SU-DHL-6 (cell line): ENCODE measurements around the gene KCNE1.

Source experiments
- H2AFZ ChIP-seq: fragments of 200-600 bp; sonication (generic); 2 replicates; pipeline ENCODE4 v1.6.1; 2014; ENCODE audit warnings: low read depth, mild to moderate bottlenecking, moderate library complexity, mixed read lengths, antibody characterized with exemption, low read length; ENCODE audit not compliant: severe bottlenecking
- H3F3A ChIP-seq: fragments of 200-600 bp; shearing (Covaris generic); 2 replicates; pipeline ENCODE4 v1.6.0; 2016; ENCODE audit warnings: antibody characterized with exemption, mild to moderate bottlenecking; ENCODE audit not compliant: insufficient read depth
- H3K27ac ChIP-seq: fragments of 200-600 bp; sonication (generic); 2 replicates; pipeline ENCODE4 v1.5.1; 2016; ENCODE audit warnings: low read depth, mild to moderate bottlenecking, low read length, moderate library complexity, mixed read lengths
- H3K27me3 ChIP-seq: fragments of 200-600 bp; sonication (generic), shearing (Covaris generic); 2 replicates; pipeline ENCODE4 v1.6.0; 2014; ENCODE audit warnings: mild to moderate bottlenecking, low read length
- H3K36me3 ChIP-seq: fragments of 200-600 bp; sonication (generic); 2 replicates; pipeline ENCODE4 v1.6.1; 2014; ENCODE audit warnings: mild to moderate bottlenecking, low read length, mixed read lengths
- H3K4me2 ChIP-seq: fragments of 300-600, 200-600 bp; shearing (Covaris generic), sonication (generic); 2 replicates; pipeline ENCODE4 v1.6.0; 2014; ENCODE audit warnings: low read length, low read depth, mild to moderate bottlenecking; ENCODE audit not compliant: poor library complexity, severe bottlenecking
- H3K4me3 ChIP-seq: fragments of 200-600 bp; sonication (generic); 2 replicates; pipeline ENCODE4 v1.5.1; 2014; ENCODE audit warnings: antibody characterized with exemption, low read length, mild to moderate bottlenecking, mixed read lengths; ENCODE audit not compliant: insufficient read depth, poor library complexity, severe bottlenecking
- H3K79me2 ChIP-seq: fragments of 200-600 bp; sonication (generic); 2 replicates; pipeline ENCODE4 v1.6.1; 2014; ENCODE audit warnings: mild to moderate bottlenecking, low read length, moderate library complexity; ENCODE audit not compliant: insufficient read depth
- H3K9ac ChIP-seq: fragments of 200-600 bp; sonication (generic); 2 replicates; pipeline ENCODE4 v1.7.0; 2014; ENCODE audit warnings: mild to moderate bottlenecking, low read length
- H3K9me2 ChIP-seq: fragments of 200-600 bp; sonication (generic); replicated peaks from 2 replicates; pipeline ENCODE4 v1.6.1; 2014; ENCODE audit warnings: low read length; ENCODE audit not compliant: insufficient read depth
- H3K9me3 ChIP-seq: fragments of 200-600 bp; sonication (generic); 2 replicates; pipeline ENCODE4 v1.6.1; 2014; ENCODE audit warnings: low read length, mixed read lengths; ENCODE audit not compliant: insufficient read depth
- H4K20me1 ChIP-seq: fragments of 200-600 bp; sonication (generic); 2 replicates; pipeline ENCODE4 v1.6.1; 2014; ENCODE audit warnings: low read depth, mild to moderate bottlenecking, antibody characterized with exemption, low read length, moderate library complexity, mixed read lengths
- CTCF ChIP-seq: fragments of 200-600 bp; sonication (generic); IDR thresholded peaks from one replicate; pipeline ENCODE4 v1.5.1; 2017; ENCODE audit warnings: antibody characterized with exemption, mild to moderate bottlenecking, low read length, moderate library complexity; ENCODE audit not compliant: insufficient read depth, poor library complexity, severe bottlenecking
- EZH2phosphoT487 ChIP-seq: fragments of 200-600 bp; sonication (generic), shearing (Covaris generic); conservative IDR thresholded peaks from 2 replicates; pipeline ENCODE4 v1.6.1; 2018; ENCODE audit warnings: mild to moderate bottlenecking, antibody characterized with exemption, low read length, moderate library complexity, mixed read lengths

Gene KCNE1

GRCh38 chr21:34545079-34545884 is 33.3 kb upstream of the KCNE1 start:
- TF ChIP-seq CTCF: no peak
- no peak for TF ChIP-seq EZH2phosphoT487
- Histone ChIP-seq H3K36me3 (no peaks in the 10 kb centered on the region), H3F3A (no peaks in the 10 kb centered on the region), H3K27me3 (no peaks in the 10 kb centered on the region), H3K9me3 (no peaks in the 10 kb centered on the region), H3K4me3 (peak overlapping the region; percentile 10), H3K27ac (peak overlapping the region; percentile 36; the same call in 1 of the 2 replicates), H4K20me1 (no peaks in the 10 kb centered on the region), H3K9ac (peak overlapping the region; percentile 25; the same call in 1 of the 2 replicates), H3K9me2 (no peaks in the 10 kb centered on the region), H3K79me2 (no peaks in the 10 kb centered on the region), H3K4me2 (peak overlapping the region; percentile 55), H2AFZ (no peak overlapping the region)

- TF ChIP-seq EZH2phosphoT487 (no peak), CTCF (peak; percentile 70)
- no peaks in the 10 kb centered on the region for H4K20me1 ChIP-seq
- H3K9me3 ChIP-seq: no peaks in the 10 kb centered on the region
- no peaks in the 10 kb centered on the region for H3K9me2 ChIP-seq
- H3K36me3 ChIP-seq: no peaks in the 10 kb centered on the region
- no peak overlapping the region for H3K27ac ChIP-seq
- no peak overlapping the region for H2AFZ ChIP-seq
- no peaks in the 10 kb centered on the region for H3K79me2 ChIP-seq
- no peaks in the 10 kb centered on the region for H3F3A ChIP-seq
- H3K27me3 ChIP-seq: no peaks in the 10 kb centered on the region
- peak overlapping the region; percentile 55 for H3K4me2 ChIP-seq
- H3K9ac ChIP-seq: no peak overlapping the region
- no peak overlapping the region for H3K4me3 ChIP-seq
Measured at GRCh38 chr21:34544032-34544496, 32.1 kb upstream of the KCNE1 start.

GRCh38 chr21:34543017-34543416 is 31.0 kb upstream of the KCNE1 start:
- H3K27ac ChIP-seq: no peak overlapping the region
- no peaks in the 10 kb centered on the region for H3F3A ChIP-seq
- no peaks in the 10 kb centered on the region for H3K36me3 ChIP-seq
- no peaks in the 10 kb centered on the region for H3K27me3 ChIP-seq
- no peaks in the 10 kb centered on the region for H3K79me2 ChIP-seq
- no peak overlapping the region for H3K4me3 ChIP-seq
- no peak for TF ChIP-seq CTCF
- H4K20me1 ChIP-seq: no peaks in the 10 kb centered on the region
- H3K9ac ChIP-seq: no peak overlapping the region
- no peak overlapping the region for H2AFZ ChIP-seq
- no peaks in the 10 kb centered on the region for H3K9me3 ChIP-seq
- no peaks in the 10 kb centered on the region for H3K9me2 ChIP-seq
- H3K4me2 ChIP-seq: no peak overlapping the region
